B cell (primary cell): ENCODE results near the gene BMF. TPM values are rescaled to one million over a fixed set of nuclear protein-coding genes. Genes with fewer than 3 reads are reported as not detected.

Experiments used
- ATAC-seq: fragments of 200-7000 bp; cut with Tn5 transposase; one replicate; pipeline ENCODE4 v1.10.0; 2021; ENCODE audit warnings: low read depth, mild to moderate bottlenecking, moderate number of reproducible peaks, moderate library complexity
- CTCF ChIA-PET: fragments of 350-600 bp; sonication (Branson Sonifier 250); formaldehyde crosslinking; loops from one replicate; lab custom pipeline; 2021; ENCODE audit warnings: antibody characterized with exemption, inconsistent platforms; lab: Charles Lee
- POLR2A ChIA-PET: fragments of 350-600 bp; sonication (Branson Sonifier 250); formaldehyde crosslinking; loops from one replicate; lab custom pipeline; 2021; ENCODE audit warnings: antibody characterized with exemption; lab: Charles Lee
- DNase-seq: peaks from one replicate; pipeline ENCODE4 v3.0.0; 2013
- H2AFZ ChIP-seq: 2 replicates; pipeline ENCODE4 v1.6.1; 2012; ENCODE audit warnings: mild to moderate bottlenecking, low read depth, low read length; ENCODE audit not compliant: insufficient read depth, poor library complexity, severe bottlenecking
- H3K27ac ChIP-seq, 2 donors: 1 replicate in 1 of 2; 2 replicates in 1 of 2; pipeline ENCODE4 v1.5.1; 2012 to 2013; ENCODE audit warnings: low read length in 2 of 2, mild to moderate bottlenecking in 2 of 2, moderate library complexity in 1 of 2
- H3K27me3 ChIP-seq, 4 experiments: fragments of 200-600 bp in 1 of 4; sonication (generic) in 1 of 4; replicated peaks in 1 of 4; 1 replicate in 2 of 4; 2 replicates in 2 of 4; pipeline versions ENCODE4 v1.6.1 to v1.7.0; 2013 to 2016; ENCODE audit warnings: low read length in 3 of 4, mild to moderate bottlenecking in 2 of 4, mixed read lengths in 1 of 4, moderate library complexity in 1 of 4; ENCODE audit not compliant: insufficient read depth in 4 of 4, control insufficient read depth in 3 of 4; ENCODE audit errors: control extremely low read depth in 1 of 4
- H3K36me3 ChIP-seq, 2 experiments: replicated peaks in 1 of 2; 1 replicate in 1 of 2; 2 replicates in 1 of 2; pipeline versions ENCODE4 v1.6.1 to v1.7.1; 2013; ENCODE audit warnings: low read length in 1 of 2; ENCODE audit not compliant: insufficient read depth in 2 of 2, control insufficient read depth in 1 of 2; ENCODE audit errors: control extremely low read depth in 1 of 2, extremely low read depth in 1 of 2
- H3K4me1 ChIP-seq, 2 donors: fragments of 200-600 bp in 1 of 2; sonication (generic) in 1 of 2; 1 replicate in 1 of 2; 2 replicates in 1 of 2; pipeline versions ENCODE4 v1.5.1 to v1.6.1; 2013 to 2017; ENCODE audit warnings: low read length in 2 of 2; ENCODE audit not compliant: control insufficient read depth in 2 of 2, insufficient read depth in 2 of 2
- H3K4me2 ChIP-seq: replicated peaks from 2 replicates; pipeline ENCODE3; 2012; ENCODE audit warnings: mild to moderate bottlenecking, low read depth, low read length; ENCODE audit not compliant: poor library complexity, severe bottlenecking
- H3K4me3 ChIP-seq, 5 experiments: fragments of 200-600 bp in 1 of 5; sonication (generic) in 1 of 5; 1 replicate in 3 of 5; 2 replicates in 2 of 5; pipeline versions ENCODE4 v1.5.1 to v1.7.0; 2011 to 2016; ENCODE audit warnings: low read length in 4 of 5, mild to moderate bottlenecking in 4 of 5, low read depth in 2 of 5, control low read depth in 1 of 5, moderate library complexity in 1 of 5; ENCODE audit not compliant: insufficient read depth in 1 of 5; ENCODE audit errors: control extremely low read depth in 1 of 5, extremely low read depth in 1 of 5
- H3K79me2 ChIP-seq: fragments of 200-600 bp; sonication (generic); one replicate; pipeline ENCODE4 v1.6.0; 2016; ENCODE audit warnings: low read length; ENCODE audit not compliant: control insufficient read depth, insufficient read depth
- H3K9ac ChIP-seq: fragments of 200-600 bp; sonication (generic); 2 replicates; pipeline ENCODE4 v1.6.1; 2017; ENCODE audit warnings: mild to moderate bottlenecking, low read length, moderate library complexity
- H3K9me3 ChIP-seq, 3 donors: one replicate each; pipeline versions ENCODE4 v1.6.1 to v1.7.1; 2013; ENCODE audit warnings: low read length in 2 of 3; ENCODE audit not compliant: control insufficient read depth in 2 of 3, insufficient read depth in 1 of 3; ENCODE audit errors: control extremely low read depth in 1 of 3
- H4K20me1 ChIP-seq: 2 replicates; pipeline ENCODE4 v1.6.0; 2012; ENCODE audit warnings: mild to moderate bottlenecking, low read length; ENCODE audit not compliant: insufficient read depth, control insufficient read depth, poor library complexity, severe bottlenecking
- H3K27ac Mint-ChIP-seq: one replicate; pipeline ENCODE4 v1.8.0; 2021; ENCODE audit warnings: mixed read lengths
- H3K27me3 Mint-ChIP-seq: one replicate; pipeline ENCODE4 v1.8.0; 2021; ENCODE audit warnings: mixed read lengths
- H3K4me1 Mint-ChIP-seq: one replicate; pipeline ENCODE4 v1.8.0; 2021; ENCODE audit warnings: mixed read lengths
- H3K4me3 Mint-ChIP-seq: one replicate; pipeline ENCODE4 v1.8.0; 2021; ENCODE audit warnings: mixed read lengths
- H3K9me3 Mint-ChIP-seq: one replicate; pipeline ENCODE4 v1.8.0; 2022; ENCODE audit warnings: mixed read lengths; ENCODE audit not compliant: insufficient read depth
- EZH2 ChIP-seq: IDR thresholded peaks from 2 replicates; pipeline ENCODE4 v1.6.1; 2012; ENCODE audit warnings: borderline replicate concordance, low read depth, mild to moderate bottlenecking, moderate library complexity, low read length; ENCODE audit not compliant: insufficient read depth, poor library complexity, severe bottlenecking
- WGBS: methylation state at CpG from one replicate; pipeline ENCODE4 v1.1.5; 2013; ENCODE audit warnings: missing lambda C conversion rate; ENCODE audit not compliant: insufficient coverage; 5-methylcytosine and 5-hydroxymethylcytosine counted together
- intact Hi-C: fragments of 100-400 bp; cut with micrococcal nuclease; formaldehyde crosslinking; loops from one replicate; pipeline ENCODE4 v1.10.0; 2022
- polyA plus RNA-seq: library from polyadenylated mRNA; depleted of rRNA; stranded (reverse); fragments of >200 nt; gene quantifications from 2 replicates; pipeline ENCODE4 v1.2.3, GENCODE V29; 2012
- total RNA-seq, 2 donors: library from RNA; stranded (reverse); fragments of 120-200 nt in 1 of 2; gene quantifications; 1 replicate in 1 of 2; 2 replicates in 1 of 2; pipeline versions ENCODE4 v1.2.3 to v1.2.4, GENCODE V29; 2013 to 2022
- TF ChIP-seq, protein P1 (sequence below): fragments of 200-600 bp; IDR thresholded peaks from one replicate; pipeline ENCODE4 v1.8.0; 2022; ENCODE audit warnings: antibody characterized with exemption, mild to moderate bottlenecking

The BMF gene
- total and polyA plus RNA-seq, 2 donors (not counting 1 experiment from before 2014, with no cell fraction given), result 43.2 to 343 TPM

DNA sequence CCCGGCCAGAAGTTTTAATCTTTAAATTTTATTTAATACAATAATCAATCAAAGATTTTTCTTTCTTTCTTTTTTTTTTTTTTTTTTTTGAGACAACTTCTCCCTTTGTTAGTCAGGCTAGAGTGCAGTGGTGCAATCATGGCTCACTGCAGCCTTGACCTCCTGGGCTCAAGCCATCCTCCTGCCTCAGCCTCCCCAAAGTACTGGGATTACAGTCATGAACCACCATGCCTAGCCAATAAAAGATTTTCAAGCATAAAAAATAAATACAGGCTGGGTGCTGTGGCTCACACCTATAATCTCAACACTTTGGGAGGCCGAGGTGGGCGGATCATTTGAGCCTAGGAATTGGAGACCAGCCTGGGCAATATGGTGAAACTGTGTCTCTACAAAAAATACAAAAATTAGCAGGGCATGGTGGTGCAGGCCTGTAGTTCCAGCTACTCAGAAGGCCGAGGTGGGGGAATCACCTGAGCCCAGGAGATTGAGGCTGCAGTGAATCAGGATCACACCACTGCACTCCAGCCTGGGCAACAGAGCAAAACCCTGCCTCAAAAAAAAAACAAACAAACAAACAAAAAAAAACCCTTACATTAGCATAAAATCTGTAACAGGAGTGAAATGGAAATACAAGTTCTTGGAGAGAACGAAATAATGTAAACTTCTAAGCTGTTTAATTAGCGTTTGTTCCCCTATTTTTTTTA, 40.6 kb downstream of the BMF start:
- DNase-seq (no peak), ATAC-seq (no peak)
- Mint-ChIP-seq H3K4me3 (no peak overlapping the region), H3K9me3 (no peaks in the 10 kb centered on the region), H3K4me1 (peaks cover 42% of the 10 kb centered on the region), H3K27me3 (no peaks in the 10 kb centered on the region), H3K27ac (peak overlapping the region; percentile 50)
- ChIA-PET POLR2A (interaction anchor here (0.7 to 4.7 kb wide), 6 partner anchors 9 to 372 kb away, joined by 5 to 43 read pairs (median 12); no protein-coding TSS in a partner anchor), CTCF (interaction anchor here (0.7 to 5.3 kb wide), 7 partner anchors 12 to 38 kb away, joined by 3 to 61 read pairs (median 13); no protein-coding TSS in a partner anchor)
- intact Hi-C loops, result loop anchor here (2.0 kb wide), 1 partner anchor 31 kb away; no protein-coding TSS in a partner anchor
- no peaks in the 10 kb centered on the region for H3K36me3 ChIP-seq
- no peaks in the 10 kb centered on the region for H3K9me3 ChIP-seq
- TF ChIP-seq, protein P1, sequence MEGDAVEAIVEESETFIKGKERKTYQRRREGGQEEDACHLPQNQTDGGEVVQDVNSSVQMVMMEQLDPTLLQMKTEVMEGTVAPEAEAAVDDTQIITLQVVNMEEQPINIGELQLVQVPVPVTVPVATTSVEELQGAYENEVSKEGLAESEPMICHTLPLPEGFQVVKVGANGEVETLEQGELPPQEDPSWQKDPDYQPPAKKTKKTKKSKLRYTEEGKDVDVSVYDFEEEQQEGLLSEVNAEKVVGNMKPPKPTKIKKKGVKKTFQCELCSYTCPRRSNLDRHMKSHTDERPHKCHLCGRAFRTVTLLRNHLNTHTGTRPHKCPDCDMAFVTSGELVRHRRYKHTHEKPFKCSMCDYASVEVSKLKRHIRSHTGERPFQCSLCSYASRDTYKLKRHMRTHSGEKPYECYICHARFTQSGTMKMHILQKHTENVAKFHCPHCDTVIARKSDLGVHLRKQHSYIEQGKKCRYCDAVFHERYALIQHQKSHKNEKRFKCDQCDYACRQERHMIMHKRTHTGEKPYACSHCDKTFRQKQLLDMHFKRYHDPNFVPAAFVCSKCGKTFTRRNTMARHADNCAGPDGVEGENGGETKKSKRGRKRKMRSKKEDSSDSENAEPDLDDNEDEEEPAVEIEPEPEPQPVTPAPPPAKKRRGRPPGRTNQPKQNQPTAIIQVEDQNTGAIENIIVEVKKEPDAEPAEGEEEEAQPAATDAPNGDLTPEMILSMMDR, result no peak
- TF ChIP-seq EZH2, result no peak
- no peak overlapping the region for H3K9ac ChIP-seq
- H2AFZ ChIP-seq, result no peak overlapping the region
- WGBS, result 100% methylated on average over 3 of the region's 6 CpGs
- H4K20me1 ChIP-seq, result no peaks in the 10 kb centered on the region
- H3K27ac ChIP-seq, result no peak overlapping the region
- no peak overlapping the region for H3K4me2 ChIP-seq
- no peaks in the 10 kb centered on the region for H3K27me3 ChIP-seq
- no peaks in the 10 kb centered on the region for H3K79me2 ChIP-seq
- no peak overlapping the region for H3K4me3 ChIP-seq
- H3K4me1 ChIP-seq, result peaks cover 42 to 44% of the 10 kb centered on the region in 2 donors

DNA sequence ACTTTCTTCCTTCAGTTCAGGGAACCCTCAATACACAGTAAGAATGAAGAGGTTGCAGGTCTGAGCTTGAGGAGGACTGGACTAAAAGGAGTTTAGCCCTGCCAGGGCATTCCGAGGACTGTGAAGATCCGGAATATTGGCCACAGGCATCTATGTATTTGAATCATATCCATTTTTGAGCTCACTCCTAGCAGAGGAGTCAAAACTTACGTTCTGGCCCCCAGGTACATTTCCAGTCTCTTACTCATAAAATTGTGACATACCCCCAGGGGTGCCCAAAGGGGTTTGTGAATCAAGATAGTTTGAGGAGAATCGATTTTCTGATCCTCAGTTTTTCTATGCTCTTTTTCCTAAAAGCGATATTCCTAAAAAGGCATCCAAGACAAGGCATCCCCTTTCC, 42.1 kb downstream of the BMF start:
- H3K4me2 ChIP-seq, result no peak overlapping the region

More for the DNA sequence above, 42.1 kb downstream of the BMF start:
- ChIA-PET CTCF (interaction anchor here (1.1 to 5.3 kb wide), 7 partner anchors 12 to 208 kb away, joined by 3 to 61 read pairs (median 5); no protein-coding TSS in a partner anchor), POLR2A (interaction anchor here (4.7 kb wide), 1 partner anchor 39 kb away, joined by 43 read pairs; no protein-coding TSS in a partner anchor)
- Histone ChIP-seq H3K27ac (no peak overlapping the region), H3K79me2 (no peaks in the 10 kb centered on the region), H3K36me3 (no peaks in the 10 kb centered on the region), H3K9me3 (no peaks in the 10 kb centered on the region), H4K20me1 (no peaks in the 10 kb centered on the region), H3K4me1 (peaks cover 41 to 42% of the 10 kb centered on the region in 2 donors), H2AFZ (no peak overlapping the region), H3K9ac (no peak overlapping the region), H3K4me3 (no peak overlapping the region), H3K27me3 (no peaks in the 10 kb centered on the region)
- Mint-ChIP-seq H3K9me3 (no peaks in the 10 kb centered on the region), H3K27me3 (no peaks in the 10 kb centered on the region), H3K4me3 (no peak overlapping the region), H3K27ac (peak overlapping the region; percentile 53), H3K4me1 (peaks cover 35% of the 10 kb centered on the region)
- DNase-seq (no peak), ATAC-seq (no peak)
- TF ChIP-seq, protein P1, result no peak
- no peak for TF ChIP-seq EZH2
- intact Hi-C loops, result no loop called here
- 100% methylated on average over 1 of the region's 5 CpGs for WGBS
